ENCODE results near the gene SNAPIN. TPM values are rescaled to one million over a fixed set of nuclear protein-coding genes. Genes with fewer than 3 reads are reported as not detected.

The SNAPIN gene
- total RNA-seq, 2 donors from 2014 or later: 29.3 to 33.0 TPM

GRCh38 chr1:153698923-153699714 is 40.6 kb downstream of the SNAPIN start:
- intact Hi-C loops (cut with DNase I): no loop called here
- Histone ChIP-seq H3K9me3 (no peaks in the 10 kb centered on the region), H3K27me3 (no peaks in the 10 kb centered on the region), H3K4me3 (no peak overlapping the region), H3K4me1 (no peaks in the 10 kb centered on the region), H3K9ac (ENCODE audit: low read depth in 2 of 2, low read length in 2 of 2) (no peak overlapping the region), H3K27ac (no peak overlapping the region), H3K36me3 (no peaks in the 10 kb centered on the region)
- TF ChIP-seq CTCF (IDR thresholded peaks at IDR 0.05): no peak
- DNase-seq: no peak

- Histone ChIP-seq H3K27ac (no peak overlapping the region), H3K9me3 (no peaks in the 10 kb centered on the region), H3K27me3 (no peaks in the 10 kb centered on the region), H3K9ac (ENCODE audit: low read depth in 2 of 2, low read length in 2 of 2) (no peak overlapping the region), H3K4me1 (no peaks in the 10 kb centered on the region), H3K36me3 (no peaks in the 10 kb centered on the region), H3K4me3 (no peak overlapping the region)
- TF ChIP-seq CTCF (IDR thresholded peaks at IDR 0.05): no peak
- intact Hi-C loops (cut with DNase I): no loop called here
- no peak for DNase-seq
Observed at GRCh38 chr1:153699768-153700167, 41.3 kb downstream of the SNAPIN start.

- no peak for TF ChIP-seq CTCF (IDR thresholded peaks at IDR 0.05)
- H3K9ac ChIP-seq (ENCODE audit: low read depth in 2 of 2, low read length in 2 of 2): no peak overlapping the region
Observed at GRCh38 chr1:153705484-153705883, 47.0 kb downstream of the SNAPIN start.

DNA sequence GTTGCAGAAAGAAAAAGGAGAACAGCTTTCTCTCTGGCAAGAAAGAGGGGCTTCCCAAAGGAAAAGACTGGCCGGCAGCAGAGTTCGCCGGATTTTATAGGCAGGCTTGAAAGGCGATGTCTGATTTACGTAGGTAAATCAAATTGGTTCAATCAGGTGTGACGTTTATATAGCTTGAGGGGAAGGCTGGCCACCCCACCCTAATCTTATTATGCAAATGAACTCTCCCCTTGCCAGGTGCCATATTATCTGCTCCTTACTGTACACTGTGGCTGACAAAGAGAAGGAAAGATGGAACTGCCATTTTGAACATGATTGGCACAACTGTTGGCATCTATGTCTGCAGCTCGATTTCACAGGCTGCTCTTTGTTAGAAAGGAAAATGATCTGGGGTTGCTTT is 52.5 kb downstream of the SNAPIN start:
- H3K4me3 ChIP-seq: no peak overlapping the region
- H3K4me1 ChIP-seq: no peaks in the 10 kb centered on the region
- no peak for DNase-seq
- H3K9me3 ChIP-seq: no peaks in the 10 kb centered on the region
- H3K27me3 ChIP-seq: no peaks in the 10 kb centered on the region
- intact Hi-C loops (cut with DNase I): no loop called here
- H3K9ac ChIP-seq (ENCODE audit: low read depth in 2 of 2, low read length in 2 of 2): no peak overlapping the region
- TF ChIP-seq CTCF (IDR thresholded peaks at IDR 0.05): no peak
- no peak overlapping the region for H3K27ac ChIP-seq
- no peaks in the 10 kb centered on the region for H3K36me3 ChIP-seq

More at GRCh38 chr1:153705484-153705883, 47.0 kb downstream of the SNAPIN start:
- Histone ChIP-seq H3K4me1 (no peaks in the 10 kb centered on the region), H3K36me3 (no peaks in the 10 kb centered on the region), H3K9me3 (no peaks in the 10 kb centered on the region), H3K27ac (no peak overlapping the region), H3K27me3 (no peaks in the 10 kb centered on the region), H3K4me3 (no peak overlapping the region)
- no peak for DNase-seq
- intact Hi-C loops (cut with DNase I): no loop called here

Small RNAs within 50 kb of the gene (microRNA-seq; reads per million reads assigned to microRNA genes)
- gene MIR8083: not detected

Other genes with a start within 250 kb of the SNAPIN start
- gene S100A7A, start 242.2 kb upstream of the SNAPIN start, total RNA-seq: not detected
- gene S100A7, start 198.1 kb upstream of the SNAPIN start, total RNA-seq: not detected
- gene S100A6, start 122.7 kb upstream of the SNAPIN start, total RNA-seq: 1,000 to 10,000 TPM; 2,444 to 2,474 TPM
- gene S100A5, start 117.8 kb upstream of the SNAPIN start, total RNA-seq: not detected
- gene S100A4, start 112.9 kb upstream of the SNAPIN start, total RNA-seq: 10 to 100 TPM; 41.8 to 83.8 TPM
- gene S100A3, start 109.4 kb upstream of the SNAPIN start, total RNA-seq: under 1 TPM in 1 of 2 donors, not detected in 1; 0.61 TPM
- 1 to 10 TPM; 1.0 to 2.4 TPM for gene S100A2, start 92.9 kb upstream of the SNAPIN start, total RNA-seq
- gene S100A16, start 45.6 kb upstream of the SNAPIN start, total RNA-seq: 100 to 1,000 TPM; 232 to 288 TPM
- gene S100A14, start 42.4 kb upstream of the SNAPIN start, total RNA-seq: 100 to 1,000 TPM; 543 to 565 TPM
- gene S100A13, start 31.2 kb upstream of the SNAPIN start, total RNA-seq: 10 to 100 TPM; 45.2 to 67.2 TPM
- gene S100A1, start 30.3 kb upstream of the SNAPIN start, total RNA-seq: 1 to 10 TPM in 1 of 2 donors, under 1 TPM in 1; 0.69 to 1.5 TPM
- 10 to 100 TPM; 51.3 to 88.6 TPM for gene CHTOP, start 24.6 kb upstream of the SNAPIN start, total RNA-seq
- gene ILF2, start 12.3 kb downstream of the SNAPIN start, total RNA-seq: 100 to 1,000 TPM; 105 to 171 TPM
- 1 to 10 TPM; 2.3 to 3.6 TPM for gene NPR1, start 20.0 kb downstream of the SNAPIN start, total RNA-seq
- gene INTS3, start 69.3 kb downstream of the SNAPIN start, total RNA-seq: 10 to 100 TPM; 25.5 to 53.1 TPM
- gene SLC27A3, start 116.7 kb downstream of the SNAPIN start, total RNA-seq: 10 to 100 TPM; 24.1 to 27.9 TPM